LHCN-M2 (cell line): ENCODE results near the gene ZCCHC18. TPM values are rescaled to one million over a fixed set of nuclear protein-coding genes. Genes with fewer than 3 reads are reported as not detected.
A peak's percentile ranks its signal among the peaks of the same experiment; 100 is the strongest.
"Not testable (repeated sequence)": the region's sequence is repeated elsewhere in the genome, so short reads cannot be mapped to it uniquely, and the experiment has no call there.

Experiments used
- DNase-seq: peaks from one replicate; pipeline ENCODE4 v3.0.0-alpha.2; 2012; ENCODE audit warnings: low read depth
- polyA plus RNA-seq: library from polyadenylated mRNA; unstranded; fragments of >200 nt; gene quantifications from one replicate; pipeline ENCODE4 v1.2.1, GENCODE V29; 2012; ENCODE audit warnings: missing spikeins
- total RNA-seq: library from RNA; depleted of rRNA; stranded (reverse); fragments of >200 nt; gene quantifications from 2 replicates; pipeline ENCODE4 v1.2.3, GENCODE V29; 2014; rRNA removed

ZCCHC18 gene
- total RNA-seq: 0.64 TPM in 1 of 2 replicates, not detected in the other
- polyA plus RNA-seq: 0.26 TPM

- peak; percentile 22 for DNase-seq
Observed at GRCh38 chrX:104112326-104112951, at the start of gene ZCCHC18. TSS of gene ZCCHC18 (plus strand) at chrX:104112523. CDS start at chrX:104114112, 1,589 bp downstream.

- not testable (repeated sequence) for DNase-seq
Observed at GRCh38 chrX:104062636-104063035, 49.7 kb upstream of the ZCCHC18 start.

- not testable (repeated sequence) for DNase-seq
Observed at GRCh38 chrX:104075778-104076445, 36.4 kb upstream of the ZCCHC18 start, which contains the start of gene TMSB15C. TSS of gene TMSB15C (minus strand) at chrX:104076236.

GRCh38 chrX:104077854-104078253 is 34.5 kb upstream of the ZCCHC18 start:
- not testable (repeated sequence) for DNase-seq

GRCh38 chrX:104084063-104084462 is 28.3 kb upstream of the ZCCHC18 start:
- no peak for DNase-seq

GRCh38 chrX:104084534-104085277 is 27.6 kb upstream of the ZCCHC18 start:
- no peak for DNase-seq

- DNase-seq: no peak
Observed at GRCh38 chrX:104085477-104085876, 26.8 kb upstream of the ZCCHC18 start.

- DNase-seq: no peak
Observed at GRCh38 chrX:104085919-104086318, 26.4 kb upstream of the ZCCHC18 start.

GRCh38 chrX:104098151-104098808 is 14.0 kb upstream of the ZCCHC18 start:
- peak; percentile 46 for DNase-seq

- DNase-seq: no peak
Observed at GRCh38 chrX:104098919-104099318, 13.4 kb upstream of the ZCCHC18 start.

- no peak for DNase-seq
Observed at GRCh38 chrX:104104676-104105075, 7.6 kb upstream of the ZCCHC18 start.

- DNase-seq: no peak
Observed at GRCh38 chrX:104105330-104106262, 6.7 kb upstream of the ZCCHC18 start.

GRCh38 chrX:104108955-104109354 is 3.4 kb upstream of the ZCCHC18 start:
- DNase-seq: no peak

GRCh38 chrX:104110491-104111240 is 1.7 kb upstream of the ZCCHC18 start:
- DNase-seq: not testable (repeated sequence)

GRCh38 chrX:104113222-104113965 is 1.1 kb downstream of the ZCCHC18 start:
- peak; percentile 47 for DNase-seq

GRCh38 chrX:104117759-104118158 is 5.4 kb downstream of the ZCCHC18 start:
- no peak for DNase-seq

GRCh38 chrX:104118765-104119164 is 6.4 kb downstream of the ZCCHC18 start:
- DNase-seq: peak; percentile 3

GRCh38 chrX:104122829-104123228 is 10.5 kb downstream of the ZCCHC18 start:
- DNase-seq: no peak

GRCh38 chrX:104126856-104127255 is 14.5 kb downstream of the ZCCHC18 start:
- no peak for DNase-seq
